Measurements from ENCODE around the gene TWF1. TPM values are rescaled to one million over a fixed set of nuclear protein-coding genes. Genes with fewer than 3 reads are reported as not detected.

TWF1 gene
- total and polyA plus RNA-seq, 2 experiments from 2014 or later: 141 to 246 TPM

- H4K20me1 ChIP-seq (ENCODE audit: insufficient read depth): no peaks in the 10 kb centered on the region
- H3K36me3 ChIP-seq (ENCODE audit: low read depth): no peaks in the 10 kb centered on the region
- H3K4me2 ChIP-seq (ENCODE audit: unreplicated experiment): no peak overlapping the region
- peaks cover 62% of the 10 kb centered on the region for H3K79me2 ChIP-seq (ENCODE audit: insufficient read depth)
- in situ Hi-C loops (cut with MboI): no loop called here
- no peak overlapping the region for H3K9ac ChIP-seq
- no peak overlapping the region for H2AFZ ChIP-seq
- H3K27me3 ChIP-seq (replicated peaks; ENCODE audit: insufficient read depth): no peaks in the 10 kb centered on the region
- no peaks in the 10 kb centered on the region for H3K9me3 ChIP-seq (ENCODE audit: low read depth)
- TF ChIP-seq EZH2 (IDR thresholded peaks at IDR 0.05; ENCODE audit: insufficient read depth, poor library complexity, severe bottlenecking) (no peak), EZH2phosphoT487 (IDR thresholded peaks at IDR 0.05; ENCODE audit: insufficient read depth, low read depth) (no peak)
- H3F3A ChIP-seq (ENCODE audit: insufficient read depth): peaks cover 4% of the 10 kb centered on the region; the same call in 1 of the 2 replicates
- H3K4me1 ChIP-seq (ENCODE audit: insufficient read depth): peaks cover 19% of the 10 kb centered on the region
- no peak for DNase-seq
- WGBS, 2 experiments (ENCODE audit: low coverage in 1 of 2, low lambda C conversion rate in 2 of 2, missing lambda C conversion rate in 2 of 2): 96 to 97% methylated on average over 1 of the region's 1 CpG
- H3K27ac ChIP-seq: no peak overlapping the region
- no peak overlapping the region for H3K4me3 ChIP-seq
- H3K9me2 ChIP-seq (ENCODE audit: insufficient read depth): no peaks in the 10 kb centered on the region
Measured at GRCh38 chr12:43842259-43842658, 36.1 kb upstream of the TWF1 start.

DNA sequence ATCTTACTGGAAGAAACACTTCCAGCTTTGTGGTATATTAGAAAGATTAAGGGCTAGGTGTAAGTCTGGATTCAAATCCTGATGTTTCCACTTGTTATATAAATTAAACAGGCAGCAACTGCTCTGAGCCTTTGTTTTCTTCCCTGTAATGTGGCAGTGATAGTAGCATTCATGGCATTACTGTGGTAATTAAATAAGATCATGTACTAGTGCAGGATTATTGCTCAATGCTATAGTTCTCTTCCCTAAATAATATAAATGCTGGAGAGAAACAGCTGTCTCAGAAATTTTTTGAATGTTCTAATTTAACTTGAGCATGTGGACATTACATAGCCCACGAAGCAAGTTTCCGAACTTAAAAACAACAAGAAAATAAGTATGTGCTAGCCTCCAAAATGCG, 35.1 kb upstream of the TWF1 start:
- Histone ChIP-seq H3K4me3 (no peak overlapping the region), H3K9ac (no peak overlapping the region), H3K27ac (no peak overlapping the region), H3K9me2 (ENCODE audit: insufficient read depth) (no peaks in the 10 kb centered on the region), H3K4me1 (ENCODE audit: insufficient read depth) (peaks cover 23% of the 10 kb centered on the region), H3K4me2 (ENCODE audit: unreplicated experiment) (no peak overlapping the region), H3F3A (ENCODE audit: insufficient read depth) (0 out of 2 replicates have a peak, but pooled peaks cover 8% of the 10 kb centered on the region), H3K79me2 (ENCODE audit: insufficient read depth) (peaks cover 70% of the 10 kb centered on the region), H3K36me3 (ENCODE audit: low read depth) (no peaks in the 10 kb centered on the region), H2AFZ (no peak overlapping the region), H3K27me3 (replicated peaks; ENCODE audit: insufficient read depth) (no peaks in the 10 kb centered on the region), H3K9me3 (ENCODE audit: low read depth) (no peaks in the 10 kb centered on the region), H4K20me1 (ENCODE audit: insufficient read depth) (no peaks in the 10 kb centered on the region)
- WGBS, 2 experiments (ENCODE audit: low coverage in 1 of 2, low lambda C conversion rate in 2 of 2, missing lambda C conversion rate in 2 of 2): 98 to 100% methylated on average over 3 of the region's 3 CpGs
- in situ Hi-C loops (cut with MboI): no loop called here
- TF ChIP-seq EZH2phosphoT487 (IDR thresholded peaks at IDR 0.05; ENCODE audit: insufficient read depth, low read depth): no peak
- TF ChIP-seq EZH2 (IDR thresholded peaks at IDR 0.05; ENCODE audit: insufficient read depth, poor library complexity, severe bottlenecking): no peak
- no peak for DNase-seq

DNA sequence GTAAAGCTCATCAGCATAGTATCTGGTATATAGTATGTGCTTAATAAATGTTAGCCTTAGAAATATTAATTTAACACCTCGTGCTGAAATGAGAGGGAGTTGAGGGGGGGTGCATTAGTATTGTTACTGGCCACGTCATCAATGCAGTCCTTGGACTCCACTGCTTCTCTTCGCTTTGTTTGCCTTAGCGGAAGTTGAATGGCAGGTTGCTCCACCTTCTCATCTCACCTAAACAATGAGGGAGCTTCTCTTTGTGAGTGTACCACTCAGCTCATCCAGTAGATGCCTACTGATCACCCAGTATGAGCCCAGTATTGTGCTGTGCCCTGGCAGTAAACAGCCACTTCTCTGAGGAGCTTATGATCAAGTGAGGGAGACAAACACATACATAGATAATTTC, 34.2 kb upstream of the TWF1 start:
- Histone ChIP-seq H4K20me1 (ENCODE audit: insufficient read depth) (no peaks in the 10 kb centered on the region), H2AFZ (no peak overlapping the region), H3K9ac (no peak overlapping the region), H3K9me3 (ENCODE audit: low read depth) (no peaks in the 10 kb centered on the region), H3K4me1 (ENCODE audit: insufficient read depth) (peaks cover 23% of the 10 kb centered on the region), H3K4me2 (ENCODE audit: unreplicated experiment) (no peak overlapping the region), H3K27me3 (replicated peaks; ENCODE audit: insufficient read depth) (no peaks in the 10 kb centered on the region), H3F3A (ENCODE audit: insufficient read depth) (0 out of 2 replicates have a peak, but pooled peaks cover 9% of the 10 kb centered on the region), H3K9me2 (ENCODE audit: insufficient read depth) (no peaks in the 10 kb centered on the region), H3K27ac (no peak overlapping the region), H3K4me3 (no peak overlapping the region), H3K36me3 (ENCODE audit: low read depth) (no peaks in the 10 kb centered on the region), H3K79me2 (ENCODE audit: insufficient read depth) (peaks cover 70% of the 10 kb centered on the region)
- TF ChIP-seq EZH2 (IDR thresholded peaks at IDR 0.05; ENCODE audit: insufficient read depth, poor library complexity, severe bottlenecking) (no peak), EZH2phosphoT487 (IDR thresholded peaks at IDR 0.05; ENCODE audit: insufficient read depth, low read depth) (no peak)
- in situ Hi-C loops (cut with MboI): no loop called here
- no peak for DNase-seq
- WGBS, 2 experiments (ENCODE audit: low coverage in 1 of 2, low lambda C conversion rate in 2 of 2, missing lambda C conversion rate in 2 of 2): 85 to 87% methylated on average over 4 of the region's 4 CpGs

GRCh38 chr12:43836475-43836989, 30.4 kb upstream of the TWF1 start:
- DNase-seq: peak; percentile 56
- in situ Hi-C loops (cut with MboI): no loop called here
- Histone ChIP-seq H3F3A (ENCODE audit: insufficient read depth) (peaks cover 14% of the 10 kb centered on the region; the same call in 1 of the 2 replicates), H4K20me1 (ENCODE audit: insufficient read depth) (no peaks in the 10 kb centered on the region), H3K4me3 (peak overlapping the region; percentile 89), H3K79me2 (ENCODE audit: insufficient read depth) (peaks cover 51% of the 10 kb centered on the region), H3K9ac (peak overlapping the region; percentile 94), H3K4me2 (ENCODE audit: unreplicated experiment) (peak overlapping the region; percentile 85), H3K4me1 (ENCODE audit: insufficient read depth) (peaks cover 22% of the 10 kb centered on the region), H3K27me3 (replicated peaks; ENCODE audit: insufficient read depth) (no peaks in the 10 kb centered on the region), H2AFZ (peak overlapping the region; percentile 93), H3K9me3 (ENCODE audit: low read depth) (no peaks in the 10 kb centered on the region), H3K9me2 (ENCODE audit: insufficient read depth) (no peaks in the 10 kb centered on the region), H3K36me3 (ENCODE audit: low read depth) (no peaks in the 10 kb centered on the region), H3K27ac (peak overlapping the region; percentile 91)
- TF ChIP-seq EZH2phosphoT487 (IDR thresholded peaks at IDR 0.05; ENCODE audit: insufficient read depth, low read depth) (no peak), EZH2 (IDR thresholded peaks at IDR 0.05; ENCODE audit: insufficient read depth, poor library complexity, severe bottlenecking) (no peak)
- 1 to 2% methylated on average over 8 of the region's 8 CpGs for WGBS, 2 experiments (ENCODE audit: low coverage in 1 of 2, low lambda C conversion rate in 2 of 2, missing lambda C conversion rate in 2 of 2)

Data from GM23248 (cell line).